22Rv1 (cell line): Measurements from ENCODE around the gene TAF11L14.
A peak's percentile ranks its signal among the peaks of the same experiment; 100 is the strongest.
"Not testable (repeated sequence)": the region's sequence is repeated elsewhere in the genome, so short reads cannot be mapped to it uniquely, and the experiment has no call there.

Experiments used
- H3K27ac ChIP-seq: fragments of 450-650 bp; 2 replicates; pipeline ENCODE4 v1.5.1; 2017
- CTCF ChIP-seq: fragments of 450-650 bp; IDR thresholded peaks from 2 replicates; pipeline ENCODE4 v1.5.1; 2017; ENCODE audit warnings: mild to moderate bottlenecking
- ZFX ChIP-seq: fragments of 450-650 bp; IDR thresholded peaks from 2 replicates; pipeline ENCODE4 v1.6.1; 2017; ENCODE audit warnings: antibody characterized with exemption, borderline replicate concordance

TAF11L14 gene

DNA sequence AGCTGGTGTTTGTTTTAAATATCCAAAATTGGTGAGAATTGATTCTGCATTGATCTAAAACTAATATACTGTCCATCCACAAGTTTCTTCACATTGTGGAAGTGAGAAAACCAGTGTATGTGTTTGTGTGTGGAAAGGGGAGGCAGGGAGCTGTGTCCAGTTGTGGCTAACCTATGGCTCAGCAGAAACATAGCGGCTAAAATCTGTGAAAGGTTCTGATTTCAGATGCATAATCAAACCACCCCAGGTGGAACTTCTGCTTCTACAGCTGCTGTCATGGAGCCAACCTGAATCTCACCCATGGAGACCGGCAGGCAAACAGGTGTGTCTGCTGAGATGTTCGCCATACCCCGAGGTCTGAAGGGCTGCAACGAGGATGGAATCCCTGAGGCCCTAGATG, at the start of gene TAF11L14:
TSS of gene TAF11L14 (plus strand) at position 301 of the 400 bp plus-strand sequence.
- H3K27ac ChIP-seq = no peak within 1 kb of the TSS
- TF ChIP-seq ZFX (no peak), CTCF (no peak)

DNA sequence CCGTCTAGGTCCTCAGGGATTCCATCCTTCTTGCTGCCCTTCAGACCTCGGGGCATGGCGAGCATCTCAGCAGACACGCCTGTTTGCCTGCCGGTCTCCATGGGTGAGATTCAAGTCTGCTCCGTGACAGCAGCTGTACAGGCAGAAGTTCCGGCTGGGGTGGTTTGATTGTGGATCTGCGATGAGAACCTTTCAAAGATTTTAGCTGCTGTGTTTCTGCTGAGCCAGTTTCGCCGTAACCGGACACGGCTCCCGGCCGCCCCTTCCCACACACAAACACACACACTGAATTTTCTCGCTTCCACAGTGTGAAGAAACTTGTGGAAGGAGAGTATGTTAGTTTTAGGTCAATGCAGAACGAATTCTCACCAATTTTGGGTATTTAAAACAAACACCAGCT, 48.6 kb upstream of the TAF11L14 start, which contains the start of gene TAF11L7:
TSS of gene TAF11L7 (minus strand) at position 101 of the 400 bp plus-strand sequence.
- H3K27ac ChIP-seq = not testable (repeated sequence)

- not testable (repeated sequence) for H3K27ac ChIP-seq
Observed at GRCh38 chr5:17590860-17591259, 43.4 kb upstream of the TAF11L14 start, which contains the start of gene TAF11L8. TSS of gene TAF11L8 (minus strand) at chr5:17590960.

- H3K27ac ChIP-seq = not testable (repeated sequence)
Observed at GRCh38 chr5:17594255-17594654, 40.0 kb upstream of the TAF11L14 start, which contains the start of gene TAF11L9. TSS of gene TAF11L9 (minus strand) at chr5:17594394.

DNA sequence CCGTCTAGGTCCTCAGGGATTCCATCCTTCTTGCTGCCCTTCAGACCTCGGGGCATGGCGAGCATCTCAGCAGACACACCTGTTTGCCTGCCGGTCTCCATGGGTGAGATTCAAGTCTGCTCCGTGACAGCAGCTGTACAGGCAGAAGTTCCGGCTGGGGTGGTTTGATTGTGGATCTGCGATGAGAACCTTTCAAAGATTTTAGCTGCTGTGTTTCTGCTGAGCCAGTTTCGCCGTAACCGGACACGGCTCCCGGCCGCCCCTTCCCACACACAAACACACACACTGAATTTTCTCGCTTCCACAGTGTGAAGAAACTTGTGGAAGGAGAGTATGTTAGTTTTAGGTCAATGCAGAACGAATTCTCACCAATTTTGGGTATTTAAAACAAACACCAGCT, 36.5 kb upstream of the TAF11L14 start, which contains the start of gene TAF11L10:
TSS of gene TAF11L10 (minus strand) at position 101 of the 400 bp plus-strand sequence.
- H3K27ac ChIP-seq = not testable (repeated sequence)

GRCh38 chr5:17603880-17604279, 30.4 kb upstream of the TAF11L14 start, which contains the start of gene TAF11L11:
TSS of gene TAF11L11 (plus strand) at chr5:17604183.
- not testable (repeated sequence) for H3K27ac ChIP-seq

DNA sequence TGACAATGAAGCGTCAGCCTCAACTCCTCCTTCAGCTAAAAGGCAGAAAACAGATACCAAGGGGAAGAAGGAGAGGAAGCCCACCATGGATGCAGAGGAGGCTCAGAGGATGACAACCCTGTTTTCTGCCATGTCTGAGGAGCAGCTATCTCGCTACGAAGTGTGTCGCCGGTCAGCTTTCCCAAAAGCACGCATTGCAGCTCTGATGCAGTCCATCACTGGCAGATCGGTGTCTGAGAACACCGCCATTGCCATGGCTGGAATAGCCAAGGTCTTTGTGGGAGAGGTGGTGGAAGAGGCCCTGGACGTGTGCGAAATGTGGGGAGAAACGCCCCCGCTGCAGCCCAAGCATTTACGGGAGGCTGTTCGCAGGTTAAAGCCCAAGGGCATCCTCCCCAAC, 29.3 kb upstream of the TAF11L14 start:
- TF ChIP-seq ZFX = no peak
- TF ChIP-seq CTCF = no peak
- no peak overlapping the region for H3K27ac ChIP-seq

GRCh38 chr5:17607461-17607860, 26.8 kb upstream of the TAF11L14 start:
- H3K27ac ChIP-seq = not testable (repeated sequence)

GRCh38 chr5:17610092-17610491, 24.2 kb upstream of the TAF11L14 start, which contains the start of gene TAF11L12:
TSS of gene TAF11L12 (plus strand) at chr5:17610392.
- not testable (repeated sequence) for H3K27ac ChIP-seq

- no peak for TF ChIP-seq ZFX
Observed at GRCh38 chr5:17614872-17615605, 19.2 kb upstream of the TAF11L14 start.

DNA sequence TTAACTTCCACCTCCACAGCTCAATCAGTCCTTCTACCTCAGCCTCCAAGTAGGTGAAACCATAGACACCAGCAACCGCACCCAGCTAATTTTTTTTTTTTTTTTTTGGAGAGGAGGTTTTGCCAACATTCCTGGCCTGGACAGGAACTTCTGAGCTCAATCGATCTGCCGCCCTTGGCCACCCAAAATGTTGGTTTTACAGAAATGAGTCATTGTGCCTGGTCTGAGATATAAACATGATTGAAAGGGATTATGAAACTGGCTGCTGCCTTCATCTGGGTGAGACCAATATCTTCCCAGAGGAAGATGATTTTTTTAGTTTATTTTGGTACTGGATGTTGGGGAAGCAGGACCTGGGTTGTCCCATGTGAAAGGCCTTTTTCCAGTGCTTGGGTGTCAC, 14.9 kb upstream of the TAF11L14 start:
- H3K27ac ChIP-seq = no peak overlapping the region
- TF ChIP-seq ZFX = no peak
- no peak for TF ChIP-seq CTCF

More at GRCh38 chr5:17614872-17615605, 19.2 kb upstream of the TAF11L14 start:
- H3K27ac ChIP-seq = no peak overlapping the region

DNA sequence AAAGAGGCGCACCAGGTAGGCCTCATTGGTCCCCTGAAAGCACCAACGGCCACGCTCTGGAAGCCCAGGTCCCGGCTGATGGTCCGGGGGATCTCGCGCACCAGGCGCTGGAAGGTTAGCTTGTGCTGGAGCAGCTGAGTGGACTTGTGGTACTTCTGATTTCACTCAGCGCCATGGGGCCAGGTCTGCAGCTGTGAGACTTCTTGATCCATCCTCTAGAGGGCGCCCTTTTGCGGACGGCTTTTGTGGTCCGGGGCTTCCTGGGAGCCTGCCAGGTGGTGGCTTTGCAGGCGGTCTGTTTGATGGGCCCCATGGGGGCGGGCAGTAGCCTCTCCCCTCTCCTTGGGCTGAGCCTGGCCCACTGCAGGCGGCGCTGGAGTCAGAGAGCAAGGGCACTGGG, 13.6 kb upstream of the TAF11L14 start:
- no peak overlapping the region for H3K27ac ChIP-seq
- peak; percentile 70 for TF ChIP-seq CTCF
- no peak for TF ChIP-seq ZFX
